Stimulated activated CD8-positive, alpha-beta memory T cell treated with anti-CD3 and anti-CD28 coated beads, Interleukin-12 subunit alpha, Interleukin-12 subunit beta, amount 100 ng/mL, for 4 hours (primary cell): ENCODE data around the gene UNC13A.
"Not testable (repeated sequence)": the region's sequence is repeated elsewhere in the genome, so short reads cannot be mapped to it uniquely, and the experiment has no call there.

Source experiments
- DNase-seq: peaks from one replicate; pipeline ENCODE4 v3.0.0-alpha.2; 2020; ENCODE audit warnings: low read depth

UNC13A gene

DNA sequence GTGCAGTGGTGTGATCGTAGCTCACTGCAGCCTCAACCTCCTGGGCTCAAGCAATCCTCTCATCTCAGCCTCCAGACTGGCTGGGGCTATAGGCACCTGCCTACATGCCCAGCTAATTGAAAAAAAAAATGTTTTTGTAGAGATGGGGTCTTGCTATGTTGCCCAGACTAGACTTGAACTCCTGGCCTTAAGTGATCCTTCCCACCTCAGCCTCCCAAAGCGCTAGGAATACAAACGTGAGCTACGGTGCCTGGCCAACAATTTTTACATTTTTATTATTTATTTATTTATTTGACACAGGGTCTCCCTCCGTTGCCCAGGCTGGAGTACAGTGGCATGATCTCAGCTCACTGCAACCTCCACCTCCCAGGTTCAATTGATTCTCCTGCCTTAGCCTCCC is 117.9 kb downstream of the UNC13A start:
- DNase-seq = not testable (repeated sequence)

DNA sequence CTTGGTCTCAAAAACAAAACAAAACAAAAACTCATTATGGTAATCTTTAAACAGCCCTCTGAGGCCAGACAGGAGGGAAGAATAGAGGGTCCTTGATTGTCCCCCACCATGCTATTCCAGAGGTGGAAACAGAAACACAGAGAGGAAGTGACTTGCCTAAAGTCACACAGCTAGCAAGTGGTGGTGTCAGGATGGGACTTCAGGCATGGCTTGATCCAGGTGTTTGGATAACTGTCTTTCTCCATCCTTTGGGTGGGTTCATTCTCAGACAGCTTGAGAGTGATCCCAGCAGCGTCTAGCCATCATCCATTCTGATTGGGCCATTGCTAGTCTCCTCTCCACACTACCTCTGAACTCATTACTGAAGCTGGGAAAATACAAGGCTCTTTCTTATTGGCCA is 120.2 kb downstream of the UNC13A start:
- DNase-seq = no peak

DNA sequence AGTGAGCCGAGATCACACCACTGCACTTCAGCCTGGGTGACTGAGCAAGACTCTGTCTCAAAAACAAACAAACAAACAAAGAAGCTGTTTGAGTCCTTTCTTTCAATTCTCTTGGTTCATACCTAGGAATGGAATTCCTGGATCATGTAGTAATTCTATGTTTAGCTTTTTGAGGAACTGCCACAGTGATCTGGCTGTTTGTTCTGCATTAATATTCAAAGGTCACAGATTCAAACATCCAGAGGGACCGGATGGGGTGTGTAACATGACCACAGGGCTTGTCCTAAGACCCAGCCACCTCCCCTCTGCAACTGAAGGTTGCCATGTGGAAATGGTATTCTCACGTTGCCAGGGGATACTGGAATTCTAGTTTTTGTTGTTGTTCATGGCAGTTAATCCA is 122.5 kb downstream of the UNC13A start:
- DNase-seq = no peak

DNA sequence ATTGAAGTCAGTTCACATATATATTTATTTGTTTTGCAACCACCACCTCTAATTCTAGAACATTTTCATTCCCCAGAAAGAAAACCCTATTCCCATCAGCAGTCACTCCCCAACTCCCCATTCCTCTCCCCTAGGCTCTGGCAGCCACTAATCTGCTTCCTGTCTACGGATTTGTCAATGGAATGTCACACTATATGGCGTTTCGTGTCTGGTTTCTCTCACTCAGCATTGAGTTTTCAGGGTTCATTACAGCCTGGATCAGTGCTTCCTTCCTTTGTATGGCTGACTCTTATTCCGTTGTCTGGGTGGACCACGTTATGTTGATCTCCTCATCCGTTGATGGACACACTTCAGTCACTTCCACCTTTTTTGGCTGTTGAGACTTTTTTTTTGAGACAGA is 123.4 kb downstream of the UNC13A start:
- no peak for DNase-seq

DNA sequence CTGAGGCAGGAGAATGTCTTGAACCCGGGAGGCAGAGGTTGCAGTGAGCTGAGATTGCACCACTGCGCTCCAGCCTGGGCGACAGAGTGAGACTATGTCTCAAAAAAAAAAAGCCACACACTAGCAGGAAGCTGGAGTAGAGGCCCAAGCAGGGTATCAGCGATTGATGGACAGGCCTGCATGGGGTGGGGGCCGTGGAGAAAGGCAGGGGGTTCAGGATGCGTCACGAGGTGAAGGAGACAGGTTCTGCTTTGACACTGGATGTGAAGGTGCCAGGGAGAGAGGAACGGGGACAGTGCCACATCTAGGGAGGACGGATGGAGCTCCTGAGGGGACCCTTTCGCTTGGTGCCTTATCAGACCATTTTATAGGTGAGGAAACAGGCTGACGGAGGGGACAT is 125.6 kb downstream of the UNC13A start:
- DNase-seq = no peak

DNA sequence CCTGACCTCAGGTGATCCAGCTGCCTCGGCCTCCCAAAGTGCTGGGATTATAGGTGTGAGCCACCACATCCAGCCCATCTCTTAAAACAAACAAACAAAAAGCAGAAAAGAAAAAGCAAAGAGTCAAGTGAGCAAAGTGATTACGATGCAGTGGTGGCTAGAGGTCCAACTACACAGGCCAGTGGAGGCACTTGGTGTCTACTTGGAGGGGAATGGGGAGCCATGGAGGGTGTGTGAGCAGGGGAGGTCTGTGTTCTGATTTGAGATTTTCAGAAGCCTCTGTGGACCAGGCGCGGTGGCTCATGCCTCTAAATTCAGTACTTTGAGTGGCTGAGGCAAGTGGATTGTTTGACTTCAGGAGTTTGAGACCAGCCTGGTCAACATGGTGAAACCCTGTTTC is 126.1 kb downstream of the UNC13A start:
- DNase-seq = no peak

DNA sequence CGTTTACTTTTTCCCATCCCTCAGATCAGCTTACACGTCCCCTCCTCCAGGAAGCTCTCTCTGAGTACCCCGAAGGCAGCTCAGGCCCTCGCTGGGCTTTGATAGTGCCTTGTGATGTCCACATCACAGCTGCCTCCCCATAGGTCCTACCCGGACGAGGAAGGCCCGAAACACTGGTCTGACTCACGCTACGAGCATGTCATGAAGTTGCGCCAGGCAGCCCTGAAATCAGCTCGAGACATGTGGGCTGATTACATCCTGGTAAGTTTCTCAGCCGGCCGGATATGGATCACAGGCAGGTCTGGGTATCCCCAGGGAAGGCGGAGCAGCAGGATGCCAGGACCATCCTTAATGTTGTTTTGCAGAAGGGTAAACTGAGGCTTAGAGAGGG is 128.0 kb downstream of the UNC13A start:
- DNase-seq = no peak

DNA sequence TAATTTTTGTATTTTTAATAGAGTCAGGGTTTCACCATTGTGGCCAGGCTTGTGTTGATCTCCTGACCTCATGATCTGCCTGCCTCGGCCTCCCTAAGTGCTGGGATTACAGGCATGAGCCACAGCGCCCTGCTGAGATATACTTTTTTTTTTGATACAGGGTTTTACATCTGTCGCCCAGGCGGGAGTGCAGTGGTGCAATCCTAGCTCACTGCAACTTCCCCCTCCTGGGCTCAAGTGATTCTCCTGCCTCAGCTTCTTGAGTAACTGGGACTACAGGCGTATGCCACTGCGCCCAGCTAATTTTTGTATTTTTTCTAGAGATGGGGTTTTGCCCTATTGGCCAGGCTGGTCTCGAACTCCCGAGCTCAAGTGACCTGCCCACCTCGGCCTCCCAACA is 130.7 kb downstream of the UNC13A start:
- no peak for DNase-seq

DNA sequence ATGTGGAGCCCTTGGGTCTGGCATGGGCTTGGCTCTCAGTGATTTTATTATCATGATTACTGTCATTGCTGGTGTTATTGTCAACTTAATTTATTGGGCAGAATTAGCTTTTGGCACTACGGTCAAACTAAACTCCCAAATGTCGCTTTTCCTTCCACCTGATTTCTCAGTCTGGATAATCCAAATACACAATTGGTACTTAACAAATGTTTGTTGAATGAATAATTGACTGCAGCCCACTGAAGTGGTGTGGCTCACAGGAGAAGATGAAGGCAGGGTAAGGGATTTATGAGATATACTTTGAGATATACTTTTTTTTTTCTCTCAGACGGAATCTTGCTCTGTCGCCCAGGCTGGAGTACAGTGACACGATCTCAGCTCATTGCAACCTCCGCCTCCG is 131.2 kb downstream of the UNC13A start:
- DNase-seq = no peak

DNA sequence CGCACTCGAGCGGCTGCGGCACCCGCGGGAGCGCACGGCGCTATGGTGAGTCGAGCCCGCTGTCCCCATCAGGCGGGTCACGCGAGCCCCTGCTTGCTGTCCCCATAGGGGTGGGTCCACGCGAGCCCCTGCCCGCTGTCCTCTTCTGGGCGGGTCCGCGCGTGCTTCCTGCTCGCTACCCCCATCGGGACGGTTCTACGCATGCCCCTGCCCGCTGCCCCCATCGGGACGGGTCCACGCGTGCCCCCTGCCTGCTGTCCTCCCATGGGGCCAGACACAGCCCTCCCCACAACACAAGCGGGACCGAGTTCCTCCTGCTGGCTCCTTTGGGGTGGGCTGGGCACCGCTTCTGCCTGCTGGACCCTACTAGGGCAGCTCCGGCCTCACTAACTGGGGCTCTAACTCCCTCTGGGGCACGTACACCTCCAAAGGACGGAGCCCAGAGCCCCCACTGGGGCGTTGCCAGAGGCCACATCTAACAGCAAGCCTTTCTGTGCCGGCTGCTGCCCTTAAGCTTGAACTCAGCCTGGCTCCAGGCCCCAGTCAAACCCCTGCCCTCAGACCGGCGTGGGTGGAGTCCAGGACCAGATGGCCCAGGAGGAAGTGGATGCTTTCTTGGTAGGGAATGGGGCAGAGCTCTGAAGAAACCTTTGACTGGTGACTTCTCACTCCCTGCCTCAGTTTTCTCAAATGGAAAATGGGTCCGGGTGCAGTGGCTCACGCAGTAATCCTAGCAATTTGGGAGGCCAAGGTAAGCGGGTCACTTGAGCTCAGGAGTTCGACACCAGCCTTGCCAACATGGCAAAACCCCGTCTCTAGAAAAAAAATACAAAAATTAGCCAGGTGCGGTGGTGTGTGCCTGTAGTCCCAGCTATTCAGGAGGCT is 132.0 kb downstream of the UNC13A start:
- no peak for DNase-seq

DNA sequence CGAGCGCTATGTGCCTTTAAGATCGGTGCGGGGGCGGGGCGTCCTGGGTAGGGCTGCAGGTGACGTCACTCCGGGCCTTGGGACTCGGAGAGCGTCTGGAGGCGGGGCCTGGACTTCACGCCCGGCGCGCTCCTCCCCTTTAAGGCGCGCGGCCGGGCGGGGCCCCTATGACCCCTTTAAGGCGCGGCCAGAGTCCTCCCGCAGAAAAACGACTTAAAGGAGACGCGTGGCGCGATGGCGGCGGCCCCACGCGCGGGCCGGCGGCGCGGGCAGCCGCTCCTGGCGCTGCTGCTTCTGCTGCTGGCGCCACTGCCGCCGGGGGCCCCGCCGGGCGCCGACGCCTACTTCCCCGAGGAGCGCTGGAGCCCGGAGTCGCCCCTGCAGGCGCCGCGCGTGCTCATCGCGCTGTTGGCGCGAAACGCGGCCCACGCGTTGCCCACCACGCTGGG is 132.7 kb downstream of the UNC13A start, which contains the start of gene COLGALT1:
TSS of gene COLGALT1 (plus strand) at position 170 of the 449 bp plus-strand sequence. CDS start at position 235, 65 bp downstream.
- DNase-seq = peak; percentile 92

DNA sequence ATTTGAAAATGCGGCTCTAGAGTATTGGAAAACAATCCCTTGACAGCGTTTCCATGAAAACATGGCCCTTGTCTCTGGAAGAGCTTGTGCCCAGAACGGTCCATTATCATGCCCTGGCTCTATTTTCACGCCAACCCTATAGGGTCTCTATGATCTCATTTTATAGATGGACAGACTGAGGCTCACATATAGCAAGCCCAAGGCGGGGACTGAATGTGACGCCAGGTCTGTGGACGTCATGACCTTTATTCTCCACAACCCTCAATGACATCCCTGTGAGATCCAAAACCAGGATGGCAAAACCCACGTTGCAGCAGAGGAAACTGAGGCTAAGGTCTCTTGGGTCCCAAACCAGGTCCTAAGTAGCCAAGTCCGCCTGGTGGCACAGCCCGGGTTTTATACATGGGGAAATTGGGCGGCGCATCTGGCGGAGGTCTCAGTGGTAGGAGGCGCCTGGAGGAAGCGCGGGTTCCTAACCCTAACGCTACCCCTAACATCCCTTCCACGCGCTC is 133.1 kb downstream of the UNC13A start:
- no peak for DNase-seq

DNA sequence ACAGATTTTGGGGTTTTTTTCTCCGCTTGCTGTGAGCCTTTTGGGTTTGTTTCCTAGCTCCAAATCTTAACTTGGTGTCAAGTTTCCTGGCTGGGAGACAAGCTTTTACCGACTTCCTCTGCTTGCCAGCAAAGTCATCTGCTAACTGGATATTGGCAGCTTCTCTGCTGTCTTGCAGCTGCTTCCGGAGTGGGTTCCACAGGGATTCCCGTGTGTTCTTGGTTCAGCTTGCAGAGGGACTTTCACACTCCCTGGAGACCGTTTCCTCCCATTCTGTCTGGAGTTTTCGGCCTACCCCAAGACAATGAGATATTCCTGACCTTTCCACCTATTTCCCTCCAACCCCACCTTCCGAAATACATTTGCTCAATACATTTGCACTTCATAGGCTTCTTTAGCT is 134.9 kb downstream of the UNC13A start:
- DNase-seq = no peak

DNA sequence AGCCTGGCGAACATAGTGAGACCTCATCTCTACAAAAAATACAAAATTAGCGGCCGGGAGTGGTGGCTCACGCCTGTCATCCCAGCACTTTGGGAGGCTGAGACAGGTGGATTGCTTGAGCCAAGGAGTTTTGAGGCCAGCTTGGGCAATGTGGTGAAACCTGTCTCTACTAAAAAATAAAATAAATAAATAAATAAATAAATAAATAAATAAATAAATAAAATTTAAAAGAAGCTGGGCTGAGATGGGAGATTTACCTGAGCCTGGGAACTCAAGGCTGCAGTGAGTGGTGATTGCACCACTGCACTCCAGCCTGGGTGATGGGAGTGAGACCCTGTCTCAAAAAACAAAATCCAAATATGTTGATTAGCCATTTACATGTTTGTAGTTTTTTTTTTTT is 135.4 kb downstream of the UNC13A start:
- not testable (repeated sequence) for DNase-seq
